Stimulated activated CD8-positive, alpha-beta memory T cell treated with anti-CD3 and anti-CD28 coated beads, Interleukin-4, amount 100 ng/mL, for 24 hours (primary cell): Measurements from ENCODE around the gene SORCS2.

Source experiments
- DNase-seq: peaks from one replicate; pipeline ENCODE4 v3.0.0-alpha.2; 2020; ENCODE audit warnings: low read depth

The SORCS2 gene

GRCh38 chr4:7268941-7269340 lies 76.6 kb downstream of the SORCS2 start:
- DNase-seq: no peak

- DNase-seq: no peak
Measured at GRCh38 chr4:7270121-7270520, 77.8 kb downstream of the SORCS2 start.

- no peak for DNase-seq
Measured at GRCh38 chr4:7272404-7272803, 80.1 kb downstream of the SORCS2 start.

GRCh38 chr4:7273738-7274297 lies 81.5 kb downstream of the SORCS2 start:
- DNase-seq: no peak

- DNase-seq: no peak
Measured at GRCh38 chr4:7275067-7275466, 82.7 kb downstream of the SORCS2 start.

- DNase-seq: no peak
Measured at GRCh38 chr4:7275490-7276154, 83.3 kb downstream of the SORCS2 start.

- DNase-seq: no peak
Measured at GRCh38 chr4:7276515-7276914, 84.2 kb downstream of the SORCS2 start.

GRCh38 chr4:7278071-7278765 lies 85.9 kb downstream of the SORCS2 start:
- DNase-seq: no peak

- DNase-seq: no peak
Measured at GRCh38 chr4:7278981-7279380, 86.6 kb downstream of the SORCS2 start.

GRCh38 chr4:7279902-7280301 lies 87.6 kb downstream of the SORCS2 start:
- no peak for DNase-seq

- DNase-seq: no peak
Measured at GRCh38 chr4:7280926-7281690, 88.8 kb downstream of the SORCS2 start.

- no peak for DNase-seq
Measured at GRCh38 chr4:7281691-7282665, 89.6 kb downstream of the SORCS2 start.

- no peak for DNase-seq
Measured at GRCh38 chr4:7282786-7283440, 90.6 kb downstream of the SORCS2 start.

GRCh38 chr4:7285244-7286094 lies 93.1 kb downstream of the SORCS2 start:
- DNase-seq: no peak

GRCh38 chr4:7286170-7286569 lies 93.8 kb downstream of the SORCS2 start:
- DNase-seq: no peak

- DNase-seq: no peak
Measured at GRCh38 chr4:7286798-7287197, 94.5 kb downstream of the SORCS2 start.

- no peak for DNase-seq
Measured at GRCh38 chr4:7287274-7287917, 95.1 kb downstream of the SORCS2 start.

GRCh38 chr4:7287918-7288280 lies 95.6 kb downstream of the SORCS2 start:
- no peak for DNase-seq

- no peak for DNase-seq
Measured at GRCh38 chr4:7288751-7289523, 96.6 kb downstream of the SORCS2 start.
